ENCODE measurements around the gene FIBP.

- TF ChIP-seq POLR2A (IDR thresholded peaks at IDR 0.05): no peak
- no peak for TF ChIP-seq CTCF (IDR thresholded peaks at IDR 0.05)
These were observed 20.8 kb downstream of the FIBP start for GRCh38 chr11:65867284-65868071.
